ENCODE measurements around the gene FOXP1.

Gene FOXP1

GRCh38 chr3:71294919-71295318 is 288.6 kb downstream of the FOXP1 start:
- no peak overlapping the region for H3K27ac ChIP-seq (ENCODE audit: low read depth, low read length)
- H3K4me2 ChIP-seq (ENCODE audit: low read depth, low read length, poor library complexity, severe bottlenecking) = no peak overlapping the region
- H3K79me2 ChIP-seq (ENCODE audit: insufficient read depth, low read length) = no peaks in the 10 kb centered on the region
- H2AFZ ChIP-seq (ENCODE audit: low read depth, low read length, severe bottlenecking) = no peak overlapping the region
- H3K27me3 ChIP-seq (ENCODE audit: low read length) = no peaks in the 10 kb centered on the region
- no peaks in the 10 kb centered on the region for H3K9me2 ChIP-seq (replicated peaks; ENCODE audit: insufficient read depth, low read length)
- H3K9ac ChIP-seq (ENCODE audit: low read length) = no peak overlapping the region
- TF ChIP-seq EZH2phosphoT487 (conservative IDR thresholded peaks at IDR 0.05; ENCODE audit: low read length) (no peak), CTCF (IDR thresholded peaks at IDR 0.05; ENCODE audit: insufficient read depth, low read length, poor library complexity, severe bottlenecking) (no peak)
- H3K36me3 ChIP-seq (ENCODE audit: low read length) = no peaks in the 10 kb centered on the region
- H3F3A ChIP-seq (ENCODE audit: insufficient read depth) = no peaks in the 10 kb centered on the region
- no peaks in the 10 kb centered on the region for H4K20me1 ChIP-seq (ENCODE audit: low read depth, low read length)
- H3K4me3 ChIP-seq (ENCODE audit: insufficient read depth, low read length, poor library complexity, severe bottlenecking) = no peak overlapping the region
- H3K9me3 ChIP-seq (ENCODE audit: insufficient read depth, low read length) = no peaks in the 10 kb centered on the region

- Histone ChIP-seq H3F3A (ENCODE audit: insufficient read depth) (no peaks in the 10 kb centered on the region), H3K36me3 (ENCODE audit: low read length) (no peaks in the 10 kb centered on the region), H3K27me3 (ENCODE audit: low read length) (no peaks in the 10 kb centered on the region), H3K79me2 (ENCODE audit: insufficient read depth, low read length) (no peaks in the 10 kb centered on the region), H3K4me3 (ENCODE audit: insufficient read depth, low read length, poor library complexity, severe bottlenecking) (no peak overlapping the region), H2AFZ (ENCODE audit: low read depth, low read length, severe bottlenecking) (no peak overlapping the region), H3K9me2 (replicated peaks; ENCODE audit: insufficient read depth, low read length) (no peaks in the 10 kb centered on the region), H3K27ac (ENCODE audit: low read depth, low read length) (no peak overlapping the region), H3K9me3 (ENCODE audit: insufficient read depth, low read length) (no peaks in the 10 kb centered on the region), H4K20me1 (ENCODE audit: low read depth, low read length) (no peaks in the 10 kb centered on the region), H3K9ac (ENCODE audit: low read length) (no peak overlapping the region), H3K4me2 (ENCODE audit: low read depth, low read length, poor library complexity, severe bottlenecking) (no peak overlapping the region)
- TF ChIP-seq CTCF (IDR thresholded peaks at IDR 0.05; ENCODE audit: insufficient read depth, low read length, poor library complexity, severe bottlenecking) (no peak), EZH2phosphoT487 (conservative IDR thresholded peaks at IDR 0.05; ENCODE audit: low read length) (no peak)
Measured at GRCh38 chr3:71290301-71290700, 293.2 kb downstream of the FOXP1 start.

- no peak overlapping the region for H3K4me3 ChIP-seq (ENCODE audit: insufficient read depth, low read length, poor library complexity, severe bottlenecking)
- no peaks in the 10 kb centered on the region for H3F3A ChIP-seq (ENCODE audit: insufficient read depth)
- H3K79me2 ChIP-seq (ENCODE audit: insufficient read depth, low read length) = no peaks in the 10 kb centered on the region
Measured at GRCh38 chr3:71288269-71288930, 295.1 kb downstream of the FOXP1 start.

More at GRCh38 chr3:71288269-71288930, 295.1 kb downstream of the FOXP1 start:
- Histone ChIP-seq H3K27ac (ENCODE audit: low read depth, low read length) (no peak overlapping the region), H3K9me3 (ENCODE audit: insufficient read depth, low read length) (no peaks in the 10 kb centered on the region), H2AFZ (ENCODE audit: low read depth, low read length, severe bottlenecking) (no peak overlapping the region), H4K20me1 (ENCODE audit: low read depth, low read length) (no peaks in the 10 kb centered on the region), H3K9me2 (replicated peaks; ENCODE audit: insufficient read depth, low read length) (no peaks in the 10 kb centered on the region), H3K36me3 (ENCODE audit: low read length) (no peaks in the 10 kb centered on the region), H3K9ac (ENCODE audit: low read length) (no peak overlapping the region), H3K27me3 (ENCODE audit: low read length) (no peaks in the 10 kb centered on the region), H3K4me2 (ENCODE audit: low read depth, low read length, poor library complexity, severe bottlenecking) (no peak overlapping the region)
- no peak for TF ChIP-seq CTCF (IDR thresholded peaks at IDR 0.05; ENCODE audit: insufficient read depth, low read length, poor library complexity, severe bottlenecking)
- no peak for TF ChIP-seq EZH2phosphoT487 (conservative IDR thresholded peaks at IDR 0.05; ENCODE audit: low read length)

Measured in SU-DHL-6 (cell line).